Effector memory CD8-positive, alpha-beta T cell (primary cell): Measurements from ENCODE around the gene POLK.
A peak's percentile ranks its signal among the peaks of the same experiment; 100 is the strongest.
"Not testable (repeated sequence)": the region's sequence is repeated elsewhere in the genome, so short reads cannot be mapped to it uniquely, and the experiment has no call there.

Source experiments
- ATAC-seq: fragments of 150-1000 bp; cut with Tn5 transposase; replicated peaks from 2 replicates; pipeline ENCODE4 v1.10.0; 2021; ENCODE audit warnings: mild to moderate bottlenecking, moderate library complexity
- DNase-seq, 3 experiments: peaks; one replicate each; pipeline ENCODE4 v3.0.0; 2021
- H3K27ac Mint-ChIP-seq, 2 donors: one replicate each; pipeline ENCODE4 v1.8.0; 2022; ENCODE audit warnings: mild to moderate bottlenecking in 2 of 2, mixed read lengths in 2 of 2, moderate library complexity in 2 of 2
- H3K27me3 Mint-ChIP-seq, 2 donors: one replicate each; pipeline ENCODE4 v1.8.0; 2022; ENCODE audit warnings: mixed read lengths in 2 of 2
- H3K36me3 Mint-ChIP-seq: one replicate; pipeline ENCODE4 v1.8.0; 2022; ENCODE audit warnings: mild to moderate bottlenecking, moderate library complexity, mixed read lengths; ENCODE audit not compliant: insufficient read depth
- H3K4me1 Mint-ChIP-seq, 2 donors: one replicate each; pipeline ENCODE4 v1.8.0; 2022; ENCODE audit warnings: low read depth in 2 of 2, mixed read lengths in 2 of 2
- H3K4me3 Mint-ChIP-seq, 2 donors: one replicate each; pipeline ENCODE4 v1.8.0; 2022; ENCODE audit warnings: mild to moderate bottlenecking in 2 of 2, mixed read lengths in 2 of 2, moderate library complexity in 2 of 2
- H3K9me3 Mint-ChIP-seq, 2 donors: one replicate each; pipeline ENCODE4 v1.8.0; 2022; ENCODE audit warnings: mixed read lengths in 2 of 2

POLK gene

GRCh38 chr5:75489847-75490246 lies 21.8 kb upstream of the POLK start:
- not testable (repeated sequence) for ATAC-seq, H3K27me3 Mint-ChIP-seq, H3K4me3 Mint-ChIP-seq, H3K9me3 Mint-ChIP-seq, DNase-seq, H3K27ac Mint-ChIP-seq
- Mint-ChIP-seq H3K4me1 (peaks cover 32 to 33% of the 10 kb centered on the region in 2 donors), H3K36me3 (peaks cover 31% of the 10 kb centered on the region)

GRCh38 chr5:75491621-75492020 lies 20.1 kb upstream of the POLK start:
- Mint-ChIP-seq H3K36me3 (peaks cover 33% of the 10 kb centered on the region), H3K27me3 (no peaks in the 10 kb centered on the region), H3K9me3 (no peaks in the 10 kb centered on the region), H3K27ac (peak overlapping the region in 1 of 2 donors; percentile 41), H3K4me1 (peaks cover 18 to 20% of the 10 kb centered on the region in 2 donors), H3K4me3 (no peak overlapping the region)
- DNase-seq (no peak), ATAC-seq (no peak)

GRCh38 chr5:75496026-75496425 lies 15.7 kb upstream of the POLK start:
- ATAC-seq (no peak), DNase-seq (no peak)
- no peak overlapping the region for H3K4me3 Mint-ChIP-seq
- no peaks in the 10 kb centered on the region for H3K27me3 Mint-ChIP-seq
- H3K4me1 Mint-ChIP-seq: peaks cover 9 to 17% of the 10 kb centered on the region in 2 donors
- H3K27ac Mint-ChIP-seq: no peak overlapping the region
- no peaks in the 10 kb centered on the region for H3K9me3 Mint-ChIP-seq
- peaks cover 36% of the 10 kb centered on the region for H3K36me3 Mint-ChIP-seq

- ATAC-seq (no peak), DNase-seq (no peak)
- Mint-ChIP-seq H3K36me3 (peaks cover 21% of the 10 kb centered on the region), H3K4me1 (peaks cover 13 to 27% of the 10 kb centered on the region in 2 donors), H3K27ac (no peak overlapping the region), H3K27me3 (no peaks in the 10 kb centered on the region), H3K9me3 (no peaks in the 10 kb centered on the region), H3K4me3 (no peak overlapping the region)
Observed at GRCh38 chr5:75498208-75498777, 13.4 kb upstream of the POLK start.

- H3K36me3 Mint-ChIP-seq: peaks cover 20% of the 10 kb centered on the region
- not testable (repeated sequence) for DNase-seq, H3K4me3 Mint-ChIP-seq, H3K27me3 Mint-ChIP-seq, H3K9me3 Mint-ChIP-seq, ATAC-seq, H3K27ac Mint-ChIP-seq
- peaks cover 13 to 27% of the 10 kb centered on the region in 2 donors for H3K4me1 Mint-ChIP-seq
Observed at GRCh38 chr5:75498875-75499274, 12.8 kb upstream of the POLK start.

- peaks cover 18% of the 10 kb centered on the region for H3K36me3 Mint-ChIP-seq
- H3K4me3 Mint-ChIP-seq: peak overlapping the region in 1 of 2 donors; percentile 45
- not testable (repeated sequence) for ATAC-seq
Observed at GRCh38 chr5:75505112-75505511, 6.6 kb upstream of the POLK start.

GRCh38 chr5:75507841-75508240 lies 3.9 kb upstream of the POLK start:
- no peaks in the 10 kb centered on the region for H3K9me3 Mint-ChIP-seq
- H3K4me3 Mint-ChIP-seq: no peak overlapping the region
- no peak overlapping the region for H3K27ac Mint-ChIP-seq
- DNase-seq (no peak), ATAC-seq (no peak)
- peaks cover 22% of the 10 kb centered on the region for H3K36me3 Mint-ChIP-seq
- no peaks in the 10 kb centered on the region for H3K27me3 Mint-ChIP-seq
- peaks cover 32 to 45% of the 10 kb centered on the region in 2 donors for H3K4me1 Mint-ChIP-seq

More at GRCh38 chr5:75505112-75505511, 6.6 kb upstream of the POLK start:
- DNase-seq, H3K27ac Mint-ChIP-seq, H3K9me3 Mint-ChIP-seq, H3K27me3 Mint-ChIP-seq: not testable (repeated sequence)
- H3K4me1 Mint-ChIP-seq: peaks cover 29 to 47% of the 10 kb centered on the region in 2 donors

- Mint-ChIP-seq H3K27ac (no peak overlapping the region), H3K9me3 (no peaks in the 10 kb centered on the region), H3K4me1 (peaks cover 32 to 49% of the 10 kb centered on the region in 2 donors), H3K27me3 (no peaks in the 10 kb centered on the region), H3K4me3 (peak overlapping the region; percentile 89 to 90), H3K36me3 (peaks cover 21% of the 10 kb centered on the region)
- DNase-seq: no peak
- ATAC-seq: no peak
Observed at GRCh38 chr5:75509546-75509945, 2.1 kb upstream of the POLK start.

GRCh38 chr5:75509956-75510355 lies 1.7 kb upstream of the POLK start:
- peak overlapping the region; percentile 89 to 90 for H3K4me3 Mint-ChIP-seq
- H3K27me3 Mint-ChIP-seq: no peaks in the 10 kb centered on the region
- no peak for DNase-seq
- H3K4me1 Mint-ChIP-seq: peaks cover 32 to 49% of the 10 kb centered on the region in 2 donors
- H3K36me3 Mint-ChIP-seq: peaks cover 23% of the 10 kb centered on the region
- no peaks in the 10 kb centered on the region for H3K9me3 Mint-ChIP-seq
- no peak for ATAC-seq
- peak overlapping the region; percentile 91 to 93 for H3K27ac Mint-ChIP-seq

- Mint-ChIP-seq H3K36me3 (peaks cover 23% of the 10 kb centered on the region), H3K9me3 (no peaks in the 10 kb centered on the region), H3K4me3 (peak overlapping the region; percentile 89 to 90), H3K27ac (peak overlapping the region; percentile 91 to 93), H3K27me3 (no peaks in the 10 kb centered on the region), H3K4me1 (peaks cover 31 to 50% of the 10 kb centered on the region in 2 donors)
- DNase-seq (no peak), ATAC-seq (no peak)
Observed at GRCh38 chr5:75510417-75510835, 1.3 kb upstream of the POLK start.

GRCh38 chr5:75510836-75511434 lies 756 bp upstream of the POLK start:
- Mint-ChIP-seq H3K27me3 (no peaks in the 10 kb centered on the region), H3K36me3 (peaks cover 23% of the 10 kb centered on the region), H3K9me3 (no peaks in the 10 kb centered on the region), H3K27ac (peak overlapping the region; percentile 91 to 93), H3K4me3 (peak overlapping the region; percentile 89 to 90), H3K4me1 (peaks cover 29 to 52% of the 10 kb centered on the region in 2 donors)
- peak; percentile 57 for ATAC-seq
- peak; percentile 4 to 42 (median 40) for DNase-seq

- H3K27me3 Mint-ChIP-seq: no peaks in the 10 kb centered on the region
- DNase-seq: no peak
- peaks cover 29 to 51% of the 10 kb centered on the region in 2 donors for H3K4me1 Mint-ChIP-seq
- H3K9me3 Mint-ChIP-seq: no peaks in the 10 kb centered on the region
- H3K36me3 Mint-ChIP-seq: peaks cover 23% of the 10 kb centered on the region
- no peak for ATAC-seq
- H3K27ac Mint-ChIP-seq: peak overlapping the region; percentile 91 to 93
- H3K4me3 Mint-ChIP-seq: peak overlapping the region; percentile 89 to 90
Observed at GRCh38 chr5:75512383-75513074, 838 bp downstream of the POLK start.

- Mint-ChIP-seq H3K27ac (no peak overlapping the region), H3K4me1 (peaks cover 34 to 52% of the 10 kb centered on the region in 2 donors), H3K27me3 (no peaks in the 10 kb centered on the region), H3K9me3 (no peaks in the 10 kb centered on the region), H3K4me3 (no peak overlapping the region), H3K36me3 (peaks cover 23% of the 10 kb centered on the region)
- DNase-seq (no peak), ATAC-seq (no peak)
Observed at GRCh38 chr5:75513841-75514240, 2.1 kb downstream of the POLK start.

GRCh38 chr5:75514323-75514722 lies 2.6 kb downstream of the POLK start:
- peaks cover 23% of the 10 kb centered on the region for H3K36me3 Mint-ChIP-seq
- ATAC-seq: no peak
- no peaks in the 10 kb centered on the region for H3K9me3 Mint-ChIP-seq
- H3K4me3 Mint-ChIP-seq: no peak overlapping the region
- H3K27ac Mint-ChIP-seq: no peak overlapping the region
- no peaks in the 10 kb centered on the region for H3K27me3 Mint-ChIP-seq
- H3K4me1 Mint-ChIP-seq: peaks cover 35 to 54% of the 10 kb centered on the region in 2 donors
- no peak for DNase-seq
